ENCODE measurements around the gene EPHA7.

EPHA7 gene

GRCh38 chr6:93392797-93393196 is 26.6 kb downstream of the EPHA7 start:
- no peak for ATAC-seq

GRCh38 chr6:93391965-93392364 is 27.4 kb downstream of the EPHA7 start:
- no peak for ATAC-seq

- ATAC-seq = no peak
These were observed 30.2 kb downstream of the EPHA7 start for GRCh38 chr6:93389192-93389591.

- no peak for ATAC-seq
These were observed 31.3 kb downstream of the EPHA7 start for GRCh38 chr6:93388070-93388469.

- ATAC-seq = no peak
These were observed 43.3 kb downstream of the EPHA7 start for GRCh38 chr6:93376026-93376540.

- ATAC-seq = no peak
These were observed 45.9 kb downstream of the EPHA7 start for GRCh38 chr6:93373445-93373844.

- ATAC-seq = no peak
These were observed 47.6 kb downstream of the EPHA7 start for GRCh38 chr6:93371756-93372155.

GRCh38 chr6:93369586-93370134 is 49.7 kb downstream of the EPHA7 start:
- ATAC-seq = no peak

GRCh38 chr6:93366506-93366905 is 52.9 kb downstream of the EPHA7 start:
- no peak for ATAC-seq

GRCh38 chr6:93365445-93365844 is 53.9 kb downstream of the EPHA7 start:
- no peak for ATAC-seq

GRCh38 chr6:93358435-93358834 is 60.9 kb downstream of the EPHA7 start:
- no peak for ATAC-seq

- ATAC-seq = no peak
These were observed 66.8 kb downstream of the EPHA7 start for GRCh38 chr6:93352604-93353003.

GRCh38 chr6:93351222-93351621 is 68.1 kb downstream of the EPHA7 start:
- ATAC-seq = no peak

- no peak for ATAC-seq
These were observed 68.6 kb downstream of the EPHA7 start for GRCh38 chr6:93350774-93351173.

- no peak for ATAC-seq
These were observed 75.0 kb downstream of the EPHA7 start for GRCh38 chr6:93344333-93344835.

GRCh38 chr6:93343476-93343875 is 75.9 kb downstream of the EPHA7 start:
- no peak for ATAC-seq

- no peak for ATAC-seq
These were observed 77.3 kb downstream of the EPHA7 start for GRCh38 chr6:93341900-93342613.

GRCh38 chr6:93337772-93338394 is 81.5 kb downstream of the EPHA7 start:
- ATAC-seq = no peak

- no peak for ATAC-seq
These were observed 82.3 kb downstream of the EPHA7 start for GRCh38 chr6:93337014-93337413.

GRCh38 chr6:93329301-93330000 is 89.9 kb downstream of the EPHA7 start:
- ATAC-seq = no peak

- ATAC-seq = no peak
These were observed 91.5 kb downstream of the EPHA7 start for GRCh38 chr6:93327857-93328256.

GRCh38 chr6:93325761-93326160 is 93.6 kb downstream of the EPHA7 start:
- ATAC-seq = no peak

- no peak for ATAC-seq
These were observed 95.7 kb downstream of the EPHA7 start for GRCh38 chr6:93323630-93324029.

Measured in activated CD4-positive, CD25-positive, alpha-beta regulatory T cell treated with anti-CD3 and anti-CD28 coated beads, Interleukin-2, amount 50 U/mL, for 24 hours (primary cell).